Type B pancreatic cell (in vitro differentiated cells): Measurements from ENCODE around the gene GRIK4. TPM values are rescaled to one million over a fixed set of nuclear protein-coding genes. Genes with fewer than 3 reads are reported as not detected.
"Not testable (repeated sequence)": the region's sequence is repeated elsewhere in the genome, so short reads cannot be mapped to it uniquely, and the experiment has no call there.

Experiments
- DNase-seq: peaks from one replicate; pipeline ENCODE4 v3.0.0; 2021; ENCODE audit warnings: mixed read lengths; ENCODE audit not compliant: unreplicated experiment; ENCODE audit errors: extremely low spot score
- H3K27ac Mint-ChIP-seq: 2 replicates; pipeline ENCODE4 v1.8.0; 2021; ENCODE audit warnings: mild to moderate bottlenecking, mixed read lengths
- H3K27me3 Mint-ChIP-seq: 2 replicates; pipeline ENCODE4 v1.8.0; 2021; ENCODE audit warnings: mixed read lengths
- H3K36me3 Mint-ChIP-seq: 2 replicates; pipeline ENCODE4 v1.8.0; 2021; ENCODE audit warnings: mixed read lengths
- H3K4me1 Mint-ChIP-seq: one replicate; pipeline ENCODE4 v1.8.0; 2021; ENCODE audit warnings: mixed read lengths; ENCODE audit not compliant: unreplicated experiment
- H3K4me3 Mint-ChIP-seq: 2 replicates; pipeline ENCODE4 v1.8.0; 2021; ENCODE audit warnings: mild to moderate bottlenecking, mixed read lengths
- H3K9me3 Mint-ChIP-seq: 2 replicates; pipeline ENCODE4 v1.8.0; 2021; ENCODE audit warnings: mixed read lengths
- total RNA-seq: library from RNA; stranded (reverse); gene quantifications from 2 replicates; pipeline ENCODE4 v1.2.1, GENCODE V29; 2021; ENCODE audit warnings: low replicate concordance
- TF ChIP-seq, protein P1 (sequence below): fragments of 200-600 bp; sonication (generic); conservative IDR thresholded peaks from 2 replicates; pipeline ENCODE4 v1.5.0; 2021; ENCODE audit warnings: antibody characterized with exemption, mild to moderate bottlenecking

The GRIK4 gene
- total RNA-seq, 1 donor from 2014 or later: 0.72 TPM

- Mint-ChIP-seq H3K27ac (no peak overlapping the region), H3K9me3 (no peaks in the 10 kb centered on the region), H3K36me3 (no peaks in the 10 kb centered on the region), H3K4me3 (no peak overlapping the region), H3K27me3 (no peaks in the 10 kb centered on the region), H3K4me1 (no peaks in the 10 kb centered on the region)
- DNase-seq: no peak
- TF ChIP-seq, protein P1, sequence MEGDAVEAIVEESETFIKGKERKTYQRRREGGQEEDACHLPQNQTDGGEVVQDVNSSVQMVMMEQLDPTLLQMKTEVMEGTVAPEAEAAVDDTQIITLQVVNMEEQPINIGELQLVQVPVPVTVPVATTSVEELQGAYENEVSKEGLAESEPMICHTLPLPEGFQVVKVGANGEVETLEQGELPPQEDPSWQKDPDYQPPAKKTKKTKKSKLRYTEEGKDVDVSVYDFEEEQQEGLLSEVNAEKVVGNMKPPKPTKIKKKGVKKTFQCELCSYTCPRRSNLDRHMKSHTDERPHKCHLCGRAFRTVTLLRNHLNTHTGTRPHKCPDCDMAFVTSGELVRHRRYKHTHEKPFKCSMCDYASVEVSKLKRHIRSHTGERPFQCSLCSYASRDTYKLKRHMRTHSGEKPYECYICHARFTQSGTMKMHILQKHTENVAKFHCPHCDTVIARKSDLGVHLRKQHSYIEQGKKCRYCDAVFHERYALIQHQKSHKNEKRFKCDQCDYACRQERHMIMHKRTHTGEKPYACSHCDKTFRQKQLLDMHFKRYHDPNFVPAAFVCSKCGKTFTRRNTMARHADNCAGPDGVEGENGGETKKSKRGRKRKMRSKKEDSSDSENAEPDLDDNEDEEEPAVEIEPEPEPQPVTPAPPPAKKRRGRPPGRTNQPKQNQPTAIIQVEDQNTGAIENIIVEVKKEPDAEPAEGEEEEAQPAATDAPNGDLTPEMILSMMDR: no peak
Observed at GRCh38 chr11:120752668-120753067, 241.1 kb downstream of the GRIK4 start.

DNA sequence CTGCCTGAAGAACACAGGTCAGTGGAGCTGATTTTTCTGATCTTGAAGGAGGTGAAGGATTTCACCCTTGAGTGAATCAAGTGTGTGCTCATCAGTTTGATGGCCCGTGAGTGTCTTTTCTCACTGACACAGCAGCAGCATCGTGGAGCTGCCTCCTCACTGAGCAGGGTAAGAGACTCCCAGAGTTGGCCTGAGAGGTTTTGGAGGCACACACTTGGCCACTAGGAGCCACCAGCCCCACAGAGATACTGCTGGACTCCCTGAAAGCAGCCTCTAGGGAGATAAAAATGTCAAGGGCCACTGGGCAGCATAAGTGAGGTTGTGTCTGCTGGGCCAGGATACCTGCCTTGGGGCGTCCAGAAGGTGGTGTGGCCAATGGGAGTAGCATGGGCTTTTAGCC, 245.4 kb downstream of the GRIK4 start:
- no peak overlapping the region for H3K4me3 Mint-ChIP-seq
- no peak for DNase-seq
- TF ChIP-seq, protein P1: no peak

GRCh38 chr11:120759046-120759445, 247.5 kb downstream of the GRIK4 start:
- Mint-ChIP-seq H3K27me3 (peaks cover 19% of the 10 kb centered on the region), H3K4me3 (no peak overlapping the region), H3K27ac (no peak overlapping the region), H3K4me1 (no peaks in the 10 kb centered on the region), H3K9me3 (no peaks in the 10 kb centered on the region), H3K36me3 (no peaks in the 10 kb centered on the region)
- TF ChIP-seq, protein P1: no peak
- DNase-seq: no peak

More for the DNA sequence above, 245.4 kb downstream of the GRIK4 start:
- no peak overlapping the region for H3K27ac Mint-ChIP-seq
- no peaks in the 10 kb centered on the region for H3K36me3 Mint-ChIP-seq
- peaks cover 4% of the 10 kb centered on the region for H3K27me3 Mint-ChIP-seq
- no peaks in the 10 kb centered on the region for H3K9me3 Mint-ChIP-seq
- H3K4me1 Mint-ChIP-seq: no peaks in the 10 kb centered on the region

DNA sequence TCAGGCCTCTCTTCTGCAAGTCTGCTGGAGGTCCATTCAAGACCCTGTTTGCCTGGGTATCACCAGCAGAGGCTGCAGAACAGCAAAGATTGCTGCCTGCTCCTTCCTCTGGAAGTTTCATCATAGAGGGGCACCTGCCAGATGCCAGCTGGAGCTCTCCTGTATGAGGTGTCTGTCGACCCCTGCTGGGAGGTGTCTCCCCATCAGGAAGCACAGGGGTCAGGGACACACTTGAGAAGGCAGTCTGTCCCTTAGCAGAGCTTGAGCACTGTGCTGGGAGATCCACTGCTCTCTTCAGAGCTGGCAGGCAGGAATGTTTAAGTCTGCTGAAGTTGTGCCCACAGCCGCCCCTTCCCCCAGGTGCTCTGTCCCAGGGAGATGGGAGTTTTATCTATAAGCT, 254.2 kb downstream of the GRIK4 start:
- H3K4me3 Mint-ChIP-seq, H3K36me3 Mint-ChIP-seq, H3K4me1 Mint-ChIP-seq, DNase-seq, H3K9me3 Mint-ChIP-seq, H3K27ac Mint-ChIP-seq: not testable (repeated sequence)
- H3K27me3 Mint-ChIP-seq: peaks cover 20% of the 10 kb centered on the region

DNA sequence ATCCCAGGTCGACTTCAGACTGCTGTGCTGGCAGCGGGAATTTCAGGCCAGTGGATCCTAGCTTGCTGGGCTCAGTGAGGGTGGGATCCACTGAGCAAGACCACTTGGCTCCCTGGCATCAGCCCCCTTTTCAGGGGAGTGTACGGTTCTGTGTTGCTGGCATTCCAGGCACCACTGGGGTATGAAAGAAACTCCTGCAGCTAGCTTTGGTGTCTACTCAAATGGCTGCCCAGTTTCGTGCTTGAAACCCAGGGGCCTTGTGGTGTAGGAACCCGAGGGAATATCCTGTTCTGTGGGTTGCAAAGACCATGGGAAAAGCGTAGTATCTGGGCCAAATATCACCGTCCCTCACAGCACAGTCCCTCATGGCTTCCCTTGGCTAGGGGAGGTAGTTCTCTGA, 254.8 kb downstream of the GRIK4 start:
- H3K27ac Mint-ChIP-seq: no peak overlapping the region
- H3K4me3 Mint-ChIP-seq: no peak overlapping the region
- TF ChIP-seq, protein P1: no peak
- no peak for DNase-seq
- H3K4me1 Mint-ChIP-seq: no peaks in the 10 kb centered on the region
- peaks cover 20% of the 10 kb centered on the region for H3K27me3 Mint-ChIP-seq
- no peaks in the 10 kb centered on the region for H3K9me3 Mint-ChIP-seq
- no peaks in the 10 kb centered on the region for H3K36me3 Mint-ChIP-seq

DNA sequence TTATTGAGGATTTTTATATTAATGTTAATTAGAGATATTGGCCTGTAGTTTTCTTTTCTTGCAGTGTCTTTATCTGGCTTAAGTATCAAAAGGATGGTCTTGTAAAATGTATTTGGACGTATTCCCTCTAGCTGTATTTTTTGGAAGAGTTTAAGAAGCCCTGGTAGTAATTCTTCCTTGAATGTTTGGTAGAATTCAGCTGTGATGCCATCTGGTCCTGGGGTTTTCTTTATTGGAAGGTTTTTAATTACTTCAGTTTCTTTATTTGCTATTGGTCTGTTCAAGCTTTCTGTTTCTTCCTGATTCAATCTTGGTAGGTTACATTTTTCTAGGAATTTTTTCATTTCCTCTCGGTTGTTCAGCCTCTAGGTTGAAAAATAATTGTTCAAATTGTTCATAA, 257.4 kb downstream of the GRIK4 start:
- TF ChIP-seq, protein P1: no peak
- Mint-ChIP-seq H3K4me1 (no peaks in the 10 kb centered on the region), H3K9me3 (peaks cover 3% of the 10 kb centered on the region), H3K27ac (no peak overlapping the region), H3K4me3 (no peak overlapping the region), H3K27me3 (peaks cover 8% of the 10 kb centered on the region), H3K36me3 (no peaks in the 10 kb centered on the region)
- no peak for DNase-seq
